DOHH2 (cell line): ENCODE results near the gene AKAP10.

Source experiments
- H3F3A ChIP-seq: fragments of 200-600 bp; sonication (generic), shearing (Covaris generic); 2 replicates; pipeline ENCODE4 v1.6.0; 2016; ENCODE audit warnings: antibody characterized with exemption, mild to moderate bottlenecking; ENCODE audit not compliant: control insufficient read depth, insufficient read depth
- H3K27ac ChIP-seq: fragments of 200-600 bp; sonication (generic); 2 replicates; pipeline ENCODE4 v1.5.1; 2014; ENCODE audit warnings: low read depth, mild to moderate bottlenecking, low read length, moderate library complexity
- H3K27me3 ChIP-seq: fragments of 200-600 bp; sonication (generic); 2 replicates; pipeline ENCODE4 v1.6.1; 2014; ENCODE audit warnings: mild to moderate bottlenecking, low read length, mixed read lengths; ENCODE audit not compliant: control insufficient read depth
- H3K36me3 ChIP-seq: fragments of 200-600 bp; sonication (generic); 2 replicates; pipeline ENCODE4 v1.6.1; 2014; ENCODE audit warnings: mild to moderate bottlenecking, low read length, moderate library complexity, mixed read lengths; ENCODE audit not compliant: control insufficient read depth
- H3K4me1 ChIP-seq: fragments of 200-600 bp; sonication (generic); 2 replicates; pipeline ENCODE4 v1.6.1; 2014; ENCODE audit warnings: mild to moderate bottlenecking, low read length, mixed read lengths; ENCODE audit not compliant: control insufficient read depth
- H3K4me2 ChIP-seq: fragments of 200-600 bp; sonication (generic); 2 replicates; pipeline ENCODE4 v1.6.0; 2014; ENCODE audit warnings: mild to moderate bottlenecking, low read length, moderate library complexity
- H3K4me3 ChIP-seq: fragments of 200-600 bp; sonication (generic); 2 replicates; pipeline ENCODE4 v1.5.1; 2014; ENCODE audit warnings: mild to moderate bottlenecking, low read length, mixed read lengths
- H3K79me2 ChIP-seq: fragments of 200-600 bp; sonication (generic); 2 replicates; pipeline ENCODE4 v1.6.1; 2014; ENCODE audit warnings: mild to moderate bottlenecking, low read length, mixed read lengths; ENCODE audit not compliant: control insufficient read depth
- H3K9me2 ChIP-seq: fragments of 200-600 bp; sonication (generic); replicated peaks from 2 replicates; pipeline ENCODE4 v1.6.1; 2014; ENCODE audit warnings: mild to moderate bottlenecking, low read length, mixed read lengths; ENCODE audit not compliant: control insufficient read depth
- H3K9me3 ChIP-seq: fragments of 200-600 bp; sonication (generic); 2 replicates; pipeline ENCODE4 v1.6.1; 2014; ENCODE audit warnings: antibody characterized with exemption, low read length, mixed read lengths; ENCODE audit not compliant: control insufficient read depth, insufficient read depth
- H4K20me1 ChIP-seq: fragments of 200-600 bp; sonication (generic); 2 replicates; pipeline ENCODE4 v1.6.0; 2014; ENCODE audit warnings: low read depth, mild to moderate bottlenecking, antibody characterized with exemption, low read length, moderate library complexity; ENCODE audit not compliant: control insufficient read depth, insufficient read depth
- EZH2phosphoT487 ChIP-seq: fragments of 200-600 bp; sonication (generic); IDR thresholded peaks from 2 replicates; pipeline ENCODE4 v1.6.1; 2017; ENCODE audit warnings: borderline replicate concordance, mild to moderate bottlenecking, antibody characterized with exemption, low read length, moderate library complexity, mixed read lengths
- TF ChIP-seq, protein P1 (sequence below): fragments of 200-600 bp; sonication (generic); IDR thresholded peaks from one replicate; pipeline ENCODE4 v1.5.1; 2014; ENCODE audit warnings: antibody characterized with exemption, mild to moderate bottlenecking, low read depth, low read length; ENCODE audit not compliant: poor library complexity, severe bottlenecking

The AKAP10 gene

GRCh38 chr17:19991252-19991885, 13.7 kb upstream of the AKAP10 start:
- H3K4me1 ChIP-seq = 0 out of 2 replicates have a peak, but pooled peaks cover 2% of the 10 kb centered on the region
- H3K36me3 ChIP-seq = no peaks in the 10 kb centered on the region
- no peaks in the 10 kb centered on the region for H3F3A ChIP-seq
- TF ChIP-seq, protein P1, sequence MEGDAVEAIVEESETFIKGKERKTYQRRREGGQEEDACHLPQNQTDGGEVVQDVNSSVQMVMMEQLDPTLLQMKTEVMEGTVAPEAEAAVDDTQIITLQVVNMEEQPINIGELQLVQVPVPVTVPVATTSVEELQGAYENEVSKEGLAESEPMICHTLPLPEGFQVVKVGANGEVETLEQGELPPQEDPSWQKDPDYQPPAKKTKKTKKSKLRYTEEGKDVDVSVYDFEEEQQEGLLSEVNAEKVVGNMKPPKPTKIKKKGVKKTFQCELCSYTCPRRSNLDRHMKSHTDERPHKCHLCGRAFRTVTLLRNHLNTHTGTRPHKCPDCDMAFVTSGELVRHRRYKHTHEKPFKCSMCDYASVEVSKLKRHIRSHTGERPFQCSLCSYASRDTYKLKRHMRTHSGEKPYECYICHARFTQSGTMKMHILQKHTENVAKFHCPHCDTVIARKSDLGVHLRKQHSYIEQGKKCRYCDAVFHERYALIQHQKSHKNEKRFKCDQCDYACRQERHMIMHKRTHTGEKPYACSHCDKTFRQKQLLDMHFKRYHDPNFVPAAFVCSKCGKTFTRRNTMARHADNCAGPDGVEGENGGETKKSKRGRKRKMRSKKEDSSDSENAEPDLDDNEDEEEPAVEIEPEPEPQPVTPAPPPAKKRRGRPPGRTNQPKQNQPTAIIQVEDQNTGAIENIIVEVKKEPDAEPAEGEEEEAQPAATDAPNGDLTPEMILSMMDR = no peak
- TF ChIP-seq EZH2phosphoT487 = no peak
- H3K4me2 ChIP-seq = no peak overlapping the region
- no peak overlapping the region for H3K27ac ChIP-seq
- peaks cover 3% of the 10 kb centered on the region; the same call in 1 of the 2 replicates for H3K27me3 ChIP-seq
- H3K79me2 ChIP-seq = no peaks in the 10 kb centered on the region
- no peaks in the 10 kb centered on the region for H3K9me2 ChIP-seq
- H4K20me1 ChIP-seq = no peaks in the 10 kb centered on the region; the same call in 1 of the 2 replicates
- H3K4me3 ChIP-seq = no peak overlapping the region
- no peaks in the 10 kb centered on the region for H3K9me3 ChIP-seq

DNA sequence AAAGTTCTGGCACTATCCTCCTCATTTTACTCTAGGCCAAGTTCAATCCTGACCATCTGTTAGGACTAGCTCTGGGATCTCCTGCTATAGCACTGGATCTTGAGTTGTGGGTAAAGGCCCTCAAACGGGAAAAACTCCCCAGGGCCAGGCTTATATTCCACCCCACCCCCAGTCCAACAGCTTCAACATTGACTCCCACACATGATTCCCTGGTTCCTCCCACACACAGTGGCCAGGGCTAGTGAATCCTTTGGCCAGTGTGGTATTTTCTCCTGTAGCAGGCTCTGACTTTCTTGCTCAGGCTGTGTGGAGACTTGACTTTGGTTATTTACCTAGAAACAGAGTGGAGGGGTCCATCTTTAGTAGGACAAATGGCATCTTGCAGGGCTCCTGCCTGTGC, 10.3 kb upstream of the AKAP10 start:
- no peak overlapping the region for H3K4me2 ChIP-seq

GRCh38 chr17:19986941-19987861, 9.6 kb upstream of the AKAP10 start:
- H3K9me2 ChIP-seq = no peaks in the 10 kb centered on the region
- no peak for TF ChIP-seq EZH2phosphoT487
- TF ChIP-seq, protein P1 = no peak
- no peaks in the 10 kb centered on the region for H3K4me1 ChIP-seq
- no peaks in the 10 kb centered on the region for H3F3A ChIP-seq
- no peak overlapping the region for H3K4me3 ChIP-seq
- no peak overlapping the region for H3K4me2 ChIP-seq
- no peaks in the 10 kb centered on the region for H3K36me3 ChIP-seq
- no peaks in the 10 kb centered on the region for H3K9me3 ChIP-seq
- no peaks in the 10 kb centered on the region for H4K20me1 ChIP-seq
- no peaks in the 10 kb centered on the region for H3K79me2 ChIP-seq
- no peak overlapping the region for H3K27ac ChIP-seq
- H3K27me3 ChIP-seq = peaks cover 3% of the 10 kb centered on the region; the same call in 1 of the 2 replicates

More for the DNA sequence above, 10.3 kb upstream of the AKAP10 start:
- H3K27me3 ChIP-seq = peaks cover 3% of the 10 kb centered on the region; the same call in 1 of the 2 replicates
- 0 out of 2 replicates have a peak, but pooled peaks cover 1% of the 10 kb centered on the region for H3K4me1 ChIP-seq
- H3F3A ChIP-seq = no peaks in the 10 kb centered on the region
- no peak overlapping the region for H3K27ac ChIP-seq
- H3K9me2 ChIP-seq = no peaks in the 10 kb centered on the region
- H3K9me3 ChIP-seq = no peaks in the 10 kb centered on the region
- no peaks in the 10 kb centered on the region for H3K36me3 ChIP-seq
- no peaks in the 10 kb centered on the region for H3K79me2 ChIP-seq
- TF ChIP-seq, protein P1 = no peak
- no peak for TF ChIP-seq EZH2phosphoT487
- H3K4me3 ChIP-seq = no peak overlapping the region
- no peaks in the 10 kb centered on the region; the same call in 1 of the 2 replicates for H4K20me1 ChIP-seq
